Lung (tissue), 12 donors: ENCODE results near the gene SPDYA. TPM values are rescaled to one million over a fixed set of nuclear protein-coding genes. Genes with fewer than 3 reads are reported as not detected.
"Not testable (repeated sequence)": the region's sequence is repeated elsewhere in the genome, so short reads cannot be mapped to it uniquely, and the experiment has no call there.

Experiments
- ATAC-seq: fragments of 200-7000 bp; cut with Tn5 transposase; one replicate; pipeline ENCODE4 v1.9.1; 2020; ENCODE audit warnings: moderate number of reproducible peaks; ENCODE audit not compliant: insufficient read depth, low FRiP score
- DNase-seq, 3 donors: peaks; one replicate each; pipeline ENCODE4 v3.0.0-alpha.2; 2013 to 2017
- H3K27ac ChIP-seq, 2 donors: one replicate each; pipeline ENCODE4 v1.5.1; 2013; ENCODE audit warnings: mild to moderate bottlenecking in 2 of 2, moderate library complexity in 2 of 2, control low read depth in 1 of 2, inconsistent platforms in 1 of 2, low read depth in 1 of 2, low read length in 1 of 2
- H3K27me3 ChIP-seq, 3 donors: one replicate each; pipeline ENCODE4 v1.5.1; 2013; ENCODE audit warnings: low read length in 2 of 3; ENCODE audit not compliant: control insufficient read depth in 3 of 3, insufficient read depth in 3 of 3
- H3K36me3 ChIP-seq, 4 donors: one replicate each; pipeline ENCODE4 v1.5.1; 2013; ENCODE audit warnings: low read length in 4 of 4, mild to moderate bottlenecking in 1 of 4, moderate library complexity in 1 of 4; ENCODE audit not compliant: control insufficient read depth in 4 of 4, insufficient read depth in 4 of 4
- H3K4me1 ChIP-seq, 5 donors: one replicate each; pipeline ENCODE4 v1.5.1; 2013; ENCODE audit warnings: low read length in 5 of 5, mild to moderate bottlenecking in 2 of 5, moderate library complexity in 1 of 5; ENCODE audit not compliant: control insufficient read depth in 5 of 5, insufficient read depth in 5 of 5
- H3K4me3 ChIP-seq: one replicate; pipeline ENCODE4 v1.5.1; 2013; ENCODE audit warnings: mild to moderate bottlenecking, control low read depth, moderate library complexity
- H3K9ac ChIP-seq, 2 donors: one replicate each; pipeline ENCODE4 v1.5.1; 2013; ENCODE audit warnings: low read length in 2 of 2, control low read depth in 1 of 2; ENCODE audit not compliant: insufficient read depth in 1 of 2
- H3K9me3 ChIP-seq, 4 donors: one replicate each; pipeline ENCODE4 v1.5.1; 2013; ENCODE audit warnings: low read length in 3 of 4, mild to moderate bottlenecking in 1 of 4, moderate library complexity in 1 of 4; ENCODE audit not compliant: control insufficient read depth in 4 of 4, insufficient read depth in 3 of 4
- WGBS, 2 donors: extraction: QIAGEN DNeasy Blood & Tissue Kit; methylation state at CpG; one replicate each; pipeline ENCODE4 v1.1.7; 2013; 5-methylcytosine and 5-hydroxymethylcytosine counted together
- polyA plus RNA-seq, 2 donors: library from polyadenylated mRNA; stranded (reverse); fragments of 200-250 nt; gene quantifications; one replicate each; pipeline ENCODE4 v1.2.1, GENCODE V29; 2013
- total RNA-seq, 2 donors: library from RNA; depleted of rRNA in 1 of 2; stranded (reverse); fragments of >200 nt in 1 of 2; gene quantifications; one replicate each; pipeline ENCODE4 v1.2.1, GENCODE V29; 2014 to 2021
- TF ChIP-seq, protein P1 (sequence below): IDR thresholded peaks from 2 replicates; pipeline ENCODE4 v1.5.1; 2012; ENCODE audit warnings: mild to moderate bottlenecking; ENCODE audit errors: control extremely low read depth, extremely low read depth
- donor health status: control.
- donor health status: control.
- donor health status: Bipolar disorder and iron deficiency.
- donor health status: healthy.
- donor health status: DM: yes; HTN: yes; CAD: no.

Gene SPDYA
- total and polyA plus RNA-seq, 4 donors, result 0.10 to 6.9 (median 0.62) TPM

- H3K27me3 ChIP-seq, result no peaks in the 10 kb centered on the region
- WGBS, 2 donors, result 72 to 87% methylated on average over 2 of the region's 2 CpGs
- H3K4me1 ChIP-seq, result peaks cover 0 to 5% (median 0%) of the 10 kb centered on the region in 5 donors
- H3K9ac ChIP-seq, result no peak overlapping the region
- H3K9me3 ChIP-seq, result no peaks in the 10 kb centered on the region
- no peak overlapping the region for H3K4me3 ChIP-seq
- no peak overlapping the region for H3K27ac ChIP-seq
- no peak for ATAC-seq
- TF ChIP-seq, protein P1, sequence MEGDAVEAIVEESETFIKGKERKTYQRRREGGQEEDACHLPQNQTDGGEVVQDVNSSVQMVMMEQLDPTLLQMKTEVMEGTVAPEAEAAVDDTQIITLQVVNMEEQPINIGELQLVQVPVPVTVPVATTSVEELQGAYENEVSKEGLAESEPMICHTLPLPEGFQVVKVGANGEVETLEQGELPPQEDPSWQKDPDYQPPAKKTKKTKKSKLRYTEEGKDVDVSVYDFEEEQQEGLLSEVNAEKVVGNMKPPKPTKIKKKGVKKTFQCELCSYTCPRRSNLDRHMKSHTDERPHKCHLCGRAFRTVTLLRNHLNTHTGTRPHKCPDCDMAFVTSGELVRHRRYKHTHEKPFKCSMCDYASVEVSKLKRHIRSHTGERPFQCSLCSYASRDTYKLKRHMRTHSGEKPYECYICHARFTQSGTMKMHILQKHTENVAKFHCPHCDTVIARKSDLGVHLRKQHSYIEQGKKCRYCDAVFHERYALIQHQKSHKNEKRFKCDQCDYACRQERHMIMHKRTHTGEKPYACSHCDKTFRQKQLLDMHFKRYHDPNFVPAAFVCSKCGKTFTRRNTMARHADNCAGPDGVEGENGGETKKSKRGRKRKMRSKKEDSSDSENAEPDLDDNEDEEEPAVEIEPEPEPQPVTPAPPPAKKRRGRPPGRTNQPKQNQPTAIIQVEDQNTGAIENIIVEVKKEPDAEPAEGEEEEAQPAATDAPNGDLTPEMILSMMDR, result no peak
- DNase-seq, result no peak
- peaks cover 6 to 41% (median 15%) of the 10 kb centered on the region in 4 donors for H3K36me3 ChIP-seq
Observed at GRCh38 chr2:28780496-28780895, 30.1 kb upstream of the SPDYA start.

- no peaks in the 10 kb centered on the region for H3K27me3 ChIP-seq
- no peak overlapping the region for H3K9ac ChIP-seq
- ATAC-seq (peak; percentile 41), DNase-seq (no peak)
- no peaks in the 10 kb centered on the region for H3K4me1 ChIP-seq
- no peak overlapping the region for H3K4me3 ChIP-seq
- peaks cover 6 to 46% (median 21%) of the 10 kb centered on the region in 4 donors for H3K36me3 ChIP-seq
- H3K9me3 ChIP-seq, result no peaks in the 10 kb centered on the region
- H3K27ac ChIP-seq, result no peak overlapping the region
- TF ChIP-seq, protein P1, result no peak
- 55 to 60% methylated on average over 3 of the region's 3 CpGs for WGBS, 2 donors
Observed at GRCh38 chr2:28782423-28782822, 28.2 kb upstream of the SPDYA start.

DNA sequence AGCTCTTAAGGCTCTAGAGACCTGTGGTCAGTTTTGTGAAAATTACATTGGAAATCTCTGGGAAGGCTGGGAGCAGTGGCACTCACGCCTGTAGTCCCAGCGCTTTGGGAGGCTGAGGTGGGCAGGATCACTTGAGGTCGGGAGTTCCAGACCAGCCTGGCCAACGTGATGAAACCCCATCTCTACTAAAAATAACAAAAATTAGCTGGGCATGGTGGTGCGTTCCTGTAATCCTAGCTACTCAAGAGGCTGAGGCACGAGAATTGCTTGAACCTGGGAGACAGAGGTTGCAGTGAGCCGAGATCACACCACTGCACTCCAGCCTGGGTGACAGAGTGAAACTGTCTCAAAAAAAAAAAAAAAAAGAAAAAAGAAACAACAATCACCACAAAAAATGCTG lies 26.1 kb upstream of the SPDYA start:
- H3K4me1 ChIP-seq, H3K27ac ChIP-seq, ATAC-seq, DNase-seq, H3K9me3 ChIP-seq, H3K27me3 ChIP-seq, H3K4me3 ChIP-seq, H3K9ac ChIP-seq: not testable (repeated sequence)
- peaks cover 6 to 51% (median 32%) of the 10 kb centered on the region in 4 donors for H3K36me3 ChIP-seq
- 89 to 96% methylated on average over 7 of the region's 7 CpGs for WGBS, 2 donors

GRCh38 chr2:28796620-28797019 lies 14.0 kb upstream of the SPDYA start:
- no peak overlapping the region for H3K27ac ChIP-seq
- no peak overlapping the region for H3K4me3 ChIP-seq
- 73 to 84% methylated on average over 4 of the region's 4 CpGs for WGBS, 2 donors
- H3K9ac ChIP-seq, result no peak overlapping the region
- no peaks in the 10 kb centered on the region for H3K27me3 ChIP-seq
- peaks cover 9 to 48% (median 29%) of the 10 kb centered on the region in 4 donors for H3K36me3 ChIP-seq
- DNase-seq, result no peak
- ATAC-seq, result no peak
- TF ChIP-seq, protein P1, result no peak
- H3K4me1 ChIP-seq, result peaks cover 0 to 4% (median 0%) of the 10 kb centered on the region in 5 donors
- H3K9me3 ChIP-seq, result peaks cover 0 to 15% (median under 1%) of the 10 kb centered on the region in 4 donors
